Activated CD4-positive, CD25-positive, alpha-beta regulatory T cell treated with anti-CD3 and anti-CD28 coated beads, Interleukin-2, amount 50 U/mL, for 24 hours (primary cell): Measurements from ENCODE around the gene TXLNG.

Experiments used
- ATAC-seq, 2 donors: fragments of 150-1000 bp; cut with Tn5 transposase; one replicate each; pipeline ENCODE4 v1.10.0; 2021; ENCODE audit warnings: mild to moderate bottlenecking in 1 of 2, moderate library complexity in 1 of 2

The TXLNG gene

DNA sequence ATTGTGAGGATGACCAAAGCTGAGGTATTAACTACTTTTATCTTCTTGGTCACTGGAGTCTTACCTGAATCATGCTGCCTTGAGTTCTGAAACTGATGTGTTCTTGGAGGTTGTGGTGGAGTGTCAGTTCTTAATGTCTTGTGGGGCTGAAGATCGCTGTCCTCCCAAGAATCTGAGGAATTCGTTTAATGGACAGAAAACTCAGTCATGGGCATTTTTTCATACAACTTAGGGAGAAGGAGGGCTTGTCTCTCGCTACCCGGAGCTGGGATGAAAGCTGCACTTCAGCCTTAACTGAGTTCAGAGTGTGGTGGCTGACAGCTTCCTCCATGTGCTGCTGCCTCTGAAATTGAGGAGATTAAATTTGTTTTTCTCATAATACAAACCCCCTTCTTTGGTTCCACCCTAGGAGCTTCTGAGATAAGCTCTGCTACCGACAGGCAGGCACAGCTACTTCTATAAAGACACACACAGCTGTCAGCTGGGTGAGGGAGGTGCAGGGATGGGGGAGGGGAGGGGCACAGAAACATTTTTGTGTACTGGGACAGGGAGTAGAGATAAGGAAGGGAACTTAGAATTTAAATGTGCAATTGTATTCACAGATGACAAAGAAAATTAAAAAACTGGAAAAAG, 53.1 kb downstream of the TXLNG start:
- ATAC-seq: no peak

DNA sequence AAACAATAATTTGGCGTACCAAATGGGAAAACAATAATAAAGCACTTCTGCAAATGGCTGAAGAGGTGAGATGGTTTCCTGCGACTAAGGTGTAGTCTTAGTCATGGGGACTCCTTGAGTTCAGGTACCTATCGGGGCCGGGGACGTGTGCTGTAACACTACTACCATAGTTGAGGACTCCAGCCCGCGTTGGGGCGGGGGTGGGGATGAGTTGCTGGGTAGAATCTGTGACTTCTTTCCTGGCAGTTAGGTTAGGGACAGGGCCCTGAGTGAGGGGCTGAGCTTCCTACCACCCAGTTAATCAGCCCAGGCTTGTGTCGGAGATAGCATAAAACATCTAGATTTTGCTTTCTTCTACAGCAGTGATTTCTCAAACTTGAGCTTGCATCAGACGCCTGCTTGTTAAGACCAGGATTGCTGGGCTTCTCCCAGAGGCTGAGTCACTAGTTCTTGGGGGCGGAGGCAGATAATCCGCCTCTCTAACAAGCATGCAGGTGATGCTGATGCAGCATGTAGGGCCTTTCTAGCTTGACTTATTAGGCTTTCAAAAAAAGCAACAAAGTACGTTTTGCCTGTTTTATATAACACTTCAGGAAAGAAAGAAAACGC, 53.7 kb downstream of the TXLNG start:
- ATAC-seq: no peak

GRCh38 chrX:16842684-16843083, 56.4 kb downstream of the TXLNG start:
- ATAC-seq: no peak

GRCh38 chrX:16843208-16843909, 57.1 kb downstream of the TXLNG start:
- ATAC-seq: peak in 1 of 2 donors; percentile 41

DNA sequence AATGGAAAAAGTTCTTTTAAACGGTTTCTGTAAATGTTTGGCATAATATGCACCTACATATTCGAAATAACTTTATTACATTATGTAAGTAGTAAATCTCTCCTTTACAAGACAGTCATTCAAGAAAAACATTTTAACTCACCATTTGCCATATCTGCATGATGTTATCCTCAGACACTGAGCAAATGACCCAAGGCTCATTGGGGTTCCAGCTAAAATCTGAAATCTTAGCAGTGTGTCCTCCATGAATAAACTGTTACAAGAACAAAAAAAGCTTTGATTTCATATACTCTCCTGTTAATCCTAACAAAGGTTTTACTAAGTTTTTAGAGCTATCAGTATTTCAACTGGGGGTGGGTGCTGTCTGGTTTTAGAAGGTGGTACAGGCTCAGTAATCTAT, 59.4 kb downstream of the TXLNG start:
- no peak for ATAC-seq

DNA sequence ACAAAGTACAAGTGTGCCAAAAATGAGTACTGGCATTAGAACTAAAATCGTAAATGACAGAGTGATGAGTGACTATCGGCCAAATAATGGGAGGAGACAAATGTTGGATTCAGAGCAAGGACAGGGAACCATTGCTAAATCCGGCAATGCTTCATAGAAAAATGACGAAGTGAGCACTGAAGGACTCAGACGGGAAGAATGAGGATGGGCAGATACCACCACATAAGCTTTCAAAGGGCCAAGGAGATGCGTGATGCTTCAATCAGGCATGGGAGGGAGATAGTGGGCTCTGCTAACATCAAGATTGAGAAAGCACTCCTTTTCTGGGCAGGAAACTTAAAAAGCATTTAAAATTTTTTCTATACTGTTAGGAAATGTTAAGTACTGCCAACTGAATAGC, 62.3 kb downstream of the TXLNG start:
- no peak for ATAC-seq

DNA sequence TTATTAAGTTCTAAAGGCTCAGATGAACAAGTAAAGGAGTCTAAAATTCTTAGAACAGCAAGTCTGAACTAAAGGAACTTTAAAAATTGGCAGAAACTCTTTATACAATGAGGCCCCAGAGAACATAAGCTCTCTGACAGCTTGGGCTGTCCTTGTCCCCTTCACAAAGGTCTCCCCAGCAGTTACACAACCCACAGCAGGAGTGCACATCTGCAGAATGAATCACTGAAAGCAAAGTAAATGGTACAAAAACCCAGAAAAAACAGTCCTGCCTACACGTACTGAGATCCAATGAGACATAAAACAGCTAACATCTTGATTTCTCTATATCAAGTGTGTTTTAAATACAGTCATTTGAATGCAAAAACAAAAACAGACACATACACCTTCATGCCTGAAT, 65.2 kb downstream of the TXLNG start:
- no peak for ATAC-seq

- no peak for ATAC-seq
Observed at GRCh38 chrX:16851827-16852226, 65.6 kb downstream of the TXLNG start.

DNA sequence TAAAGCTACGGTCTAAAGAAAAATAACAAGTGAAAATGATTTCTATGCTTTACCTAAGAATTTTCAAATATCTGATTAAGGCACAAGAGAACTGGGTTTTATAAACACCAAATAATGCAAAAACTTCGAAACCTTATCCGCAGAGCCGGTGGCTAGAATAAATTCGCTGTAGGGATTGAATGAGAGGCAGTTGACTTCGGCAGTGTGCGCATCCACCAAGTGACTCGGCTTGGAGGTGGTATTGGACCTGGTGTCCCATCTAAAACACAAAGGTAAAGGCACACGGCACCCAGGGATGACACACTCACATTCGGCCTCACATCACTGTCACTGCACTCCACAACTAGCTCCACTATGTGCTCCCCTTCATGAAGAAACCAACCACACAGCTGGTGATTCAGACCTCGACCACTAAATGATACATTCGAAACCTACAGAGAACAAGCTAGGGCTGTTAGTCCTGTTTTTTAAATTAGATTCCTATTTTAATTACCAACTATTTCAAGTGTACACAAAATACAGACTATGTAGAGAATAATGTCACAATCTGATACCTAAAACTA, 66.4 kb downstream of the TXLNG start:
- ATAC-seq: peak in 1 of 2 donors; percentile 82

DNA sequence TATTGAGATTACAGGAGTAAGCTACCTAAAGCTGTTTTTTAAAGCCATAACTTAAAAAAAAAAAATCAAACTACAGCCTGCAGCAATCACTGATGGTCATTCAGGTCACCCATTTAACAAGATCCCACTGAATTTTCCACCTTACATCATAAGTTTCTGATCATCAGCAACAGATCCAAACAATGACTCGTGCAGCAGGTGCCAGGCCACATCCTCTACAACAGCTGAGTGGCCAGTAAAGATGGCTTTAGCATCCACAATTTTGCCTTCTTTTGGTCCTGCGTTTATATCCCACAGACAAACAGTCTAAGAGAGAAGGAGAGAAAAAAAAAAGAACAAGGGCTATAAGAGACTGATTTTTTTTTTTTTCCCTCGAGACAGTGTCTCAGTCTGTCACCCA, 67.3 kb downstream of the TXLNG start:
- no peak for ATAC-seq

GRCh38 chrX:16855363-16856075, 69.3 kb downstream of the TXLNG start:
- ATAC-seq: peak; percentile 44 to 66

DNA sequence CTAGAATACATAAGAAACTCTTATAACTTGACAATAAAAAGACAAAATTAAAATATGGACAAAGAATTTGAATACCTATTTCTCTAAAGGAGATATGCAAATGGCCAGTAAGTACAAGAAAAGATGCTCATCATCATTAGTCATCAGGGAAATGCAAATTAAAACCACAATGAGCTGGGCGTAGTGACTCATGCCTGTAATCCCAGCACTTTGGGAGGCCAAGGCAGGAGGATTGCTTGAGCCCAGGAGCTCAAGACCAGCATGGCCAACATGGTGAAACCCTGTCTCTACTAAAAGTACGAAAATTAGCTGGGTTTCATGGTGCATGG, 69.8 kb downstream of the TXLNG start:
- peak; percentile 65 to 76 for ATAC-seq

- ATAC-seq: no peak
Observed at GRCh38 chrX:16856744-16857143, 70.5 kb downstream of the TXLNG start.

DNA sequence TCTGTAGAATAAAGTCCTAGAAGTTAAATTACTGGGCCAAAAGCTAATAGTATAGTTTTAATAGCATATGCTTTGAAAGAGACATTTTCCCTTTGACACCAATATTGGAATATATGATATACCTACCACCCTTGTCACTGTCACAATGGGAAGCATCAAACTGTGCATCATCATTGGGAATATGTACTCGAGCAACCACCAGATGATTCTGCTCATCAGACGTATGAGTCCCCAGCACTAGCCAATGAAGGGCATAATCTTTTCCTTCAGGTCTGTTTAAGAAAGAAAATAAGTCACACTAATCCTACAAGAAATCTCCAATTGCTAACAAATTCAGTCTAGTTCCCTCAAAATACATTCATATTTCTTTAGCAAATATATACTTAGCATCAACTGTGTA, 76.6 kb downstream of the TXLNG start:
- no peak for ATAC-seq

DNA sequence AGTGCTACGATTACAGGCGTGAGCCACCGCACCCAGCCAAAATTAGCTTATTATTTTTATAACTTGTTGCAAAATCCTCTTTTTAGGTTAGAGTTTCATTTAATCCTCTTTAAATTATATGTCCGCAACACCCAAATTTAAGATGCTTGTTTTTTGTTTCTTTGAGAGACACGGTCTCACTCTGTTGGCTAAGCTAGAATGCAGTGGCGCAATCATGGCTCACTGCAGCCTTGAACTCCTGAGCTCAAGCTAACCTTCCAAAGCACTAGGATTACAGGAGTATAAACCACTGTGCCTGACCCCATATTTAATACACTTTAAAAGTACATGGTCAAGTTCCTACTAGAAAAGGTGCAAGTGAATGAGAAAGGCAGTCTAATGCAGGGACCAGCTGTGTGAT, 81.7 kb downstream of the TXLNG start:
- ATAC-seq: no peak

GRCh38 chrX:16868920-16869319, 82.7 kb downstream of the TXLNG start:
- peak; percentile 28 to 51 for ATAC-seq

- ATAC-seq: peak; percentile 44 to 59
Observed at GRCh38 chrX:16869393-16870094, 83.3 kb downstream of the TXLNG start.

- peak; percentile 79 to 83 for ATAC-seq
Observed at GRCh38 chrX:16870095-16870861, 84.0 kb downstream of the TXLNG start, which contains the start of gene RBBP7. TSS of gene RBBP7 (minus strand) at chrX:16870362. CDS start at chrX:16870053, 309 bp downstream.

DNA sequence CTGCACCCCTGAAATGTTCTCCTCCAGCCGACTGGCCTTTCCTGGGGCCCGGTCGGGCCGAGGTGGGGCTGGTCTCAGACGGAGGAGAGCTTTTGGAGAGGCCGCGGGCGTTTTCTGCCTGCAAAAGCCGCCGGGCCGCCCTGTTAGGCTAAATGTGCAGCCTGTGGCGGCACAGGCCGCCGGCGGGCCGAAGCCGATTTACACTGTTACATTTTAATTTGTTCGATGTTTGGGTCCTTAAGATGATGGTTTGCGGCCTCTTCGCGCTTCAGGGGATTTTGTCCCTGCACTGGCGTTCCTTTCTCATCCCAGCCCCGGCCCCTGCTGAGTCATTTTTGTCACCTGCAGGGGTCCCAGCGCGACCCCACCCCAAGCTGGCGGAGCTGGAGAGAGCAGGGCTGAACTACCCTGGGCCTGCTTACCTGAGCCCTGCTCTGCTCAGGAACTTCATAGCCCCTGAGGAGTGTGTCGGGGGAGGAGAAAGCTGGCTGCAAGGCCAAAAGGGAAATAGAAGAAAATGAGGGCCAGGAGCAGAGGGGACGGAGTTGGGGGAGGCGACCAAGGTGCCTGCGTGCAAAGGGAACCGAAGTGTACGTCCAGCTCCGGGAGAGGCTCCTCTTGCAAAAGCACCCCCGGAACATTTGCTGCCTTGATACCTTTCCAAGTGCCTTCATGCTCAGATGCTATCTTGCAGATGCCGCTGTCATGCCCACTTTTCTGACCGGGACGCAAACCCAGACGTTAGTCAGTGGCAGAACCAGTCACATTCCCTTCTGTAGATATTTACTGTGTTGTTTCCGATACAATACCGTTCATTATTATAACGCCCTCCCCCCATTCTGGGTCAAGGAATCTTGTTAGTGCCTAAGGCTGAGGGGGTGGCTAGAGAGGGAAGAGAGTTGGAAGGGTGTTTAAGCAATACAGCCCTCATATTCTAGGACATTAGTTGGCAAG, 84.9 kb downstream of the TXLNG start:
- ATAC-seq: no peak

GRCh38 chrX:16873106-16873505, 86.8 kb downstream of the TXLNG start:
- ATAC-seq: no peak
